ENCODE results near the gene PHACTR3.

GRCh38 chr20:59818911-59819310 is 214.6 kb downstream of the PHACTR3 start:
- no peak for TF ChIP-seq POLR2A (IDR thresholded peaks at IDR 0.05)
- no peak for TF ChIP-seq CTCF (IDR thresholded peaks at IDR 0.05)
- no peak for TF ChIP-seq EP300 (IDR thresholded peaks at IDR 0.05)
